Limb (tissue), 2 donors: ENCODE data around the gene KCNH5.

Source experiments
- DNase-seq, 2 donors: peaks; one replicate each; pipeline ENCODE4 v3.0.0-alpha.2; 2016; ENCODE audit errors: extremely low spot score in 2 of 2

KCNH5 gene

GRCh38 chr14:62674563-62675237 lies 370.6 kb downstream of the KCNH5 start:
- no peak for DNase-seq

GRCh38 chr14:62673014-62673755 lies 372.1 kb downstream of the KCNH5 start:
- DNase-seq: no peak

DNA sequence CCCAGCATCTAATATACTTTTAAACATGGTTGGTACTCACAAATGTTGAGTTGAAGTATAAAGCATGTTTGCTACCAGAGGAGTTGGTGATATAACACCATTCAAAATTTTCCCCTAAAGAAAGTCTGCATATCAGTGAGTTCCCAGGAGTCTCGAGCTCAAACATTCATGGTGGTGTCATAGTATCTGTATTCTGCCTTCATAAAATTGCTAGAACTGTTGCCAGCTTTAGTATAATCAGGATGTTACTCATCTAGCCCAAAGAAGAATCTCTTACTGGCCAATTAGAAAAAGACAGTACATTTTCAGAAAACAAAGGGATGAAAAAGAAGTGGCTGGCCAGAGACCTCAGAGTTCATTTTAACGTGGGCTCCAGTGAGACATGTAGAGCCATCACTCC lies 374.7 kb downstream of the KCNH5 start:
- DNase-seq: no peak

- no peak for DNase-seq
These were observed 377.8 kb downstream of the KCNH5 start for GRCh38 chr14:62667421-62667914.

DNA sequence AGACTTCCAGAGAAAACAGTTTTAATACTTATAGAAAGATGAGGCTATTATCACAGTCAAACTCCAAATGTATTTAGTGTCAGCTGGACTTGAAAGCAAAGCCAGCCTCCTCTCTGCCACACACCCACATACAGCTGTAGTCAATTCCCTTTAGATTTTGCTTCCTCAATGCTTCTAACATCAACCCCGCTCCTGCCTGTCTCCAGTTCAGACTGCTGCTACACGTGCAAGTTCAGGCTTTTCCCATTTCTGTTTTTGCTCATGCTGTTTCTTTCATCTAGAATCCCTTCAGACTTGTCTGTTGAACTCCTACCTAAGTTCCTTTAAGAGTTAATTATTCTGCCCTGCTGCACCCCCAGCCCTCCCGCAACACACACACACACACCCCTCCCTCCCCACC lies 380.0 kb downstream of the KCNH5 start:
- peak in 1 of 2 donors; percentile 20 for DNase-seq

DNA sequence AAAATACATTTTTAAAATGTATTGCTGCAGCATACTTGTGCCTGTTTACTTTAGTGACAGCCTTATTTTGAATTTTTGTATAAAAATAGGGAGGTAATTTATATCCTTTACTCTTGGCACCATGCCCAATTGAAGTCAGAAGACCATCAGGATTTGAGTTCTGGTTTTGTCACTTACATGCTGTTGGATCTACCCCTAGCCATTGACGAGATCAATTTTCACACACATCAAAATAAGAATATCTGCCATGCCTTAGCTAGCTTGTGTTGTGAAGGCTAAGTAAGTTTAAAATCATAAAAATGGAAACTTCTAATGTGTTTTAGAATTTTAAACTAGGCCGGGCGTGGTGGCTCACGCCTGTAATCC lies 381.8 kb downstream of the KCNH5 start:
- no peak for DNase-seq

- no peak for DNase-seq
These were observed 382.3 kb downstream of the KCNH5 start for GRCh38 chr14:62662811-62663455.

GRCh38 chr14:62661818-62662217 lies 383.4 kb downstream of the KCNH5 start:
- no peak for DNase-seq

- DNase-seq: no peak
These were observed 386.6 kb downstream of the KCNH5 start for GRCh38 chr14:62658631-62659030.

- no peak for DNase-seq
These were observed 387.9 kb downstream of the KCNH5 start for GRCh38 chr14:62657376-62657775.

GRCh38 chr14:62655166-62655565 lies 390.1 kb downstream of the KCNH5 start:
- DNase-seq: no peak

DNA sequence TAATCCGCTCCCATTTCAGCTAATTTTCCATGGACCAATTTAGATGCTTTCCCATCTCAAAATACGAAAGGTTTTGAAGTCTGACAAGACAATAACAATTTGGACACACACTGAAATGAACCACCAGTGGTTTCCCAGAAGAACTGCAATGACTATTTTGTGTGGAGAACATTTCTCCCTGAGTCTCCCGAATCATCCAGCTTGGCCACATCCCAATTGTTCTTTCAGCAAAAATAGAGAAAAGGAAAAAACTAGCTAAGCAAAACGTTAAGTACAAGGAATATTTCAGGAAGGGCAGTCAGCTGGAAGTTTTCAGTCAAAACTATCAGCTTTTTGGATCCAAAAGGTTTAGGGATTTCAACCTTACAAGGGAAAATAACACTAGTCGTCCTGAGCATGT lies 390.6 kb downstream of the KCNH5 start:
- peak in 1 of 2 donors; percentile 19 for DNase-seq
